ENCODE data around the gene VWA5B2. TPM values are rescaled to one million over a fixed set of nuclear protein-coding genes. Genes with fewer than 3 reads are reported as not detected.

The VWA5B2 gene
- total and polyA plus RNA-seq, 2 of the 13 experiments (the other 11 are each of a cell fraction or from before 2014, with no cell fraction given): 0.03 to 0.04 TPM

- no peak for TF ChIP-seq TAF15 (IDR thresholded peaks at IDR 0.05; ENCODE audit: low read depth, low read length, poor library complexity, severe bottlenecking)
- TF ChIP-seq HIVEP1 (CRISPR knock-in tag; IDR thresholded peaks at IDR 0.05): no peak
Measured at GRCh38 chr3:184230081-184230602, 757 bp downstream of the VWA5B2 start (continued).

GRCh38 chr3:184230603-184231528 lies 1.5 kb downstream of the VWA5B2 start:
- ChIA-PET CTCF (ENCODE audit: low intra/inter-chr PET ratio, low total read pairs) (no interaction called here), POLR2A (interaction anchor here (0.8 to 2.1 kb wide), 5 partner anchors 10 to 86 kb away, joined by 3 to 8 read pairs (median 4); partner anchors contain the start of gene DVL3)
- DNase-seq (ENCODE audit: low spot score): no peak
- Histone ChIP-seq H3K27ac (ENCODE audit: extremely low read length, insufficient read depth, low read length) (no peak overlapping the region), H3K9me3 (ENCODE audit: low read length) (no peaks in the 10 kb centered on the region), H3K4me1 (ENCODE audit: insufficient read depth, low read length) (peaks cover 11% of the 10 kb centered on the region; the same call in 1 of the 2 replicates), H3K4me2 (ENCODE audit: low read depth, low read length) (peak overlapping the region; percentile 98), H3K9ac (ENCODE audit: insufficient read depth, low read depth, low read length) (no peak overlapping the region), H2AFZ (ENCODE audit: low read length) (no peak overlapping the region), H3K36me3 (replicated peaks in 1 of 2; ENCODE audit: control insufficient read depth in 1 of 2, insufficient read depth in 2 of 2, low read length in 2 of 2) (no peaks in the 10 kb centered on the region), H3K27me3 (ENCODE audit: control insufficient read depth in 1 of 2, insufficient read depth in 2 of 2, low read length in 2 of 2) (peaks cover 15 to 74% of the 10 kb centered on the region in 2 experiments; a peak in 4 of 5 replicates), H3K79me2 (ENCODE audit: insufficient read depth, low read length) (no peaks in the 10 kb centered on the region), H4K20me1 (ENCODE audit: insufficient read depth, low read length) (peaks cover 5% of the 10 kb centered on the region; the same call in 1 of the 2 replicates), H3K4me3 (replicated peaks in 1 of 3; ENCODE audit: insufficient read depth in 1 of 3, low read depth in 2 of 3, low read length in 3 of 3) (peak overlapping the region; percentile 56 to 80 (median 69); a peak in 4 of 6 replicates)
- intact Hi-C loops (cut with micrococcal nuclease; ENCODE audit: unreplicated experiment) (no loop called here), in situ Hi-C loops (cut with HindIII; ENCODE audit: extremely low pct_ligation_motif_present, low pct_unique_long_range_greater_than_20kb) (loop anchor here (5.0 kb wide), 1 partner anchor 334 kb away; no protein-coding TSS in a partner anchor)
- 24% methylated on average over 9 of the region's 79 CpGs for WGBS (ENCODE audit: low lambda C conversion rate)
- FAIRE-seq: no peak
- TF ChIP-seq ZNF563 (CRISPR knock-in tag; IDR thresholded peaks at IDR 0.05) (0 out of 2 replicates have a peak, but pooled peaks have one; percentile 8), POGK (CRISPR knock-in tag; conservative IDR thresholded peaks at IDR 0.05) (0 out of 2 replicates have a peak, but pooled peaks have one; percentile 17), ZNF777 (CRISPR knock-in tag; IDR thresholded peaks at IDR 0.05) (0 out of 2 replicates have a peak, but pooled peaks have one; percentile 6), ZC3H13 (CRISPR knock-in tag; IDR thresholded peaks at IDR 0.05) (no peak)
- no peak for ATAC-seq
- no TSS peak for BruUV-seq (replicated peaks)

All from HepG2 (cell line).